CD4-positive, alpha-beta T cell (primary cell): ENCODE data around the gene KIF26B. TPM values are rescaled to one million over a fixed set of nuclear protein-coding genes. Genes with fewer than 3 reads are reported as not detected.
"Not testable (repeated sequence)": the region's sequence is repeated elsewhere in the genome, so short reads cannot be mapped to it uniquely, and the experiment has no call there.

Experiments
- ATAC-seq: fragments of 200-7000 bp; cut with Tn5 transposase; one replicate; pipeline ENCODE4 v1.10.0; 2022; ENCODE audit warnings: mild to moderate bottlenecking; ENCODE audit not compliant: poor library complexity
- CTCF ChIA-PET: fragments of 350-600 bp; sonication (Branson Sonifier 250); formaldehyde crosslinking; loops from one replicate; lab custom pipeline; 2021; ENCODE audit warnings: antibody characterized with exemption, inconsistent platforms; lab: Charles Lee
- POLR2A ChIA-PET: fragments of 350-600 bp; sonication (Branson Sonifier 250); formaldehyde crosslinking; loops from one replicate; lab custom pipeline; 2021; ENCODE audit warnings: antibody characterized with exemption, inconsistent platforms; lab: Charles Lee
- DNase-seq, 14 experiments: peaks; one replicate each; pipeline ENCODE4 v3.0.0-alpha.2; 2013 to 2020; ENCODE audit warnings: mixed read lengths in 2 of 14
- H3K27ac ChIP-seq, 2 donors: one replicate each; pipeline versions ENCODE4 v1.5.1 to v1.7.0; 2013; ENCODE audit warnings: low read length in 2 of 2, low read depth in 1 of 2, mild to moderate bottlenecking in 1 of 2
- H3K27me3 ChIP-seq, 2 experiments: 1 replicate in 1 of 2; 2 replicates in 1 of 2; pipeline versions ENCODE4 v1.6.1 to v1.7.0; 2013; ENCODE audit warnings: low read length in 2 of 2, control low read depth in 1 of 2, mild to moderate bottlenecking in 1 of 2, moderate library complexity in 1 of 2; ENCODE audit not compliant: insufficient read depth in 2 of 2, control insufficient read depth in 1 of 2
- H3K36me3 ChIP-seq: one replicate; pipeline ENCODE4 v1.6.1; 2013; ENCODE audit warnings: low read length, control low read depth; ENCODE audit not compliant: insufficient read depth
- H3K4me1 ChIP-seq: one replicate; pipeline ENCODE4 v1.6.1; 2013; ENCODE audit warnings: low read length, control low read depth; ENCODE audit not compliant: insufficient read depth
- H3K4me3 ChIP-seq: one replicate; pipeline ENCODE4 v1.5.1; 2013; ENCODE audit warnings: mild to moderate bottlenecking, low read length, moderate library complexity
- H3K9me3 ChIP-seq, 2 experiments: 1 replicate in 1 of 2; 2 replicates in 1 of 2; pipeline versions ENCODE4 v1.6.1 to v1.7.0; 2013; ENCODE audit warnings: low read length in 2 of 2, mild to moderate bottlenecking in 2 of 2, control low read depth in 1 of 2, moderate library complexity in 1 of 2; ENCODE audit not compliant: control insufficient read depth in 1 of 2, insufficient read depth in 1 of 2
- H3K27ac Mint-ChIP-seq: one replicate; pipeline ENCODE4 v1.8.0; 2020; ENCODE audit warnings: mixed read lengths
- H3K27me3 Mint-ChIP-seq: one replicate; pipeline ENCODE4 v1.8.0; 2021; ENCODE audit warnings: mixed read lengths
- H3K36me3 Mint-ChIP-seq: one replicate; pipeline ENCODE4 v1.8.0; 2021; ENCODE audit warnings: low read depth, mixed read lengths
- H3K4me1 Mint-ChIP-seq: one replicate; pipeline ENCODE4 v1.8.0; 2021; ENCODE audit warnings: low read depth, mixed read lengths
- H3K4me3 Mint-ChIP-seq: one replicate; pipeline ENCODE4 v1.8.0; 2020; ENCODE audit warnings: mild to moderate bottlenecking, mixed read lengths
- H3K9me3 Mint-ChIP-seq: one replicate; pipeline ENCODE4 v1.8.0; 2020; ENCODE audit warnings: mixed read lengths
- CTCF ChIP-seq: fragments of 200-600 bp; IDR thresholded peaks from one replicate; pipeline ENCODE4 v1.8.0; 2022; ENCODE audit warnings: antibody characterized with exemption, mild to moderate bottlenecking
- intact Hi-C, 2 experiments: fragments of 100-400 bp; cut with DNase I in 1 of 2; cut with micrococcal nuclease in 1 of 2; formaldehyde crosslinking; loops; one replicate each; pipeline versions ENCODE4 v1.15.1 to v1.9.0; 2023 to 2025; cut with DNase I, micrococcal nuclease
- total RNA-seq, 174 experiments: library from RNA in 2 of 174; stranded (reverse) in 2 of 174; gene quantifications; one replicate each; pipeline ENCODE4 v1.2.3 and lab custom pipeline; 2021 to 2026

KIF26B gene
- total RNA-seq, 2 experiments from 2014 or later, result 0.03 TPM; not detected in 1

DNA sequence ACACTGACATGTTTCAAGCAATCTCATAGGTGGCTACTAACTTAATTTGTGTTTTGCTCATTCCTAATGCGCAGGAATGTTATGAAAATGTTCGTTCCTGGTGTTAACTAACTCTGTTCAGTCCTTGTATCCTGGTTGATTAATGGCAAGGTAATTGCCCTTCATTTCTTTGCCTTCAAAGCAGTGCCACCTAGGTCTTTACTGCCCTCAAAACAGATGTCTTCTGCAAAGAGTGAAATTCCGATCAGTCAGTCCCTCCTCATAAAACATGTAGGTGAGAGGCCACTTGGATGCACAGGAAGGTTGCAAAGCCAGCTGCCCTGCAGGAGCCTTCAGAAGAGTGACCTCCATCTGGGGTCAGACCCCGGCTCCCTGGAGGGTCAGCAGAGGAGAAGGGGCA, 179.4 kb downstream of the KIF26B start:
- ChIA-PET CTCF (no interaction called here), POLR2A (no interaction called here)
- Mint-ChIP-seq H3K27ac (no peak overlapping the region), H3K4me3 (no peak overlapping the region), H3K9me3 (no peaks in the 10 kb centered on the region), H3K36me3 (no peaks in the 10 kb centered on the region), H3K4me1 (peaks cover 23% of the 10 kb centered on the region), H3K27me3 (no peaks in the 10 kb centered on the region)
- H3K4me3 ChIP-seq, result no peak overlapping the region
- H3K27ac ChIP-seq, result no peak overlapping the region
- H3K36me3 ChIP-seq, result no peaks in the 10 kb centered on the region
- no peaks in the 10 kb centered on the region for H3K9me3 ChIP-seq
- TF ChIP-seq CTCF, result no peak
- intact Hi-C loops, result no loop called here
- DNase-seq (no peak), ATAC-seq (no peak)
- no peaks in the 10 kb centered on the region for H3K4me1 ChIP-seq
- no peaks in the 10 kb centered on the region for H3K27me3 ChIP-seq

GRCh38 chr1:245334827-245335490, 180.2 kb downstream of the KIF26B start:
- no peaks in the 10 kb centered on the region for H3K36me3 ChIP-seq
- H3K27me3 Mint-ChIP-seq, result no peaks in the 10 kb centered on the region
- intact Hi-C loops, result no loop called here
- no peak overlapping the region for H3K4me3 Mint-ChIP-seq
- no peak overlapping the region for H3K4me3 ChIP-seq
- H3K9me3 ChIP-seq, result no peaks in the 10 kb centered on the region
- ChIA-PET CTCF (no interaction called here), POLR2A (no interaction called here)
- no peaks in the 10 kb centered on the region for H3K4me1 ChIP-seq
- H3K4me1 Mint-ChIP-seq, result peaks cover 23% of the 10 kb centered on the region
- H3K9me3 Mint-ChIP-seq, result no peaks in the 10 kb centered on the region
- ATAC-seq (no peak), DNase-seq (no peak)
- no peak overlapping the region for H3K27ac Mint-ChIP-seq
- no peak overlapping the region for H3K27ac ChIP-seq
- no peak for TF ChIP-seq CTCF
- no peaks in the 10 kb centered on the region for H3K36me3 Mint-ChIP-seq
- no peaks in the 10 kb centered on the region for H3K27me3 ChIP-seq

DNA sequence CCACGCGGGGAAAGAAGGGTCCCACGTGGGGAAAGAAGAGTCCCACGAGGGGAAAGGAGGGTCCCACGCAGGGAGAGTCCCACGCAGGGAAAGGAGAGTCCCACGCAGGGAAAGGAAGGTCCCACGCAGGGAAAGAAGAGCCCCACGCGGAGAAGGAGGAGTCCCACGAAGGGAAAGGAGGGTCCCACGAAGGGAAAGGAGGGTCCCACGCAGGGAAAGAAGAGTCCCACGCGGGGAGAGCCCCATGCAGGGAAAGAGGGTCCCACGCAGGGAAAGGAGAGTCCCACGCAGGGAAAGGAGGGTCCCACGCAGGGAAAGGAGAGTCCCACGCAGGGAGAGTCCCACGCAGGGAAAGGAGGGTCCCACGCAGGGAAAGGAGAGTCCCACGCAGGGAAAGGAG, 180.9 kb downstream of the KIF26B start:
- H3K4me3 Mint-ChIP-seq, intact Hi-C loops, CTCF ChIA-PET, H3K4me3 ChIP-seq, H3K27ac Mint-ChIP-seq, H3K27ac ChIP-seq, H3K4me1 ChIP-seq, H3K27me3 Mint-ChIP-seq, H3K9me3 Mint-ChIP-seq, H3K27me3 ChIP-seq, POLR2A ChIA-PET, H3K36me3 ChIP-seq, ATAC-seq, H3K9me3 ChIP-seq, DNase-seq, H3K36me3 Mint-ChIP-seq: not testable (repeated sequence)
- peaks cover 23% of the 10 kb centered on the region for H3K4me1 Mint-ChIP-seq
